Peyer's patch (tissue), 4 donors: ENCODE data around the gene SLC39A10.

Experiments
- CTCF ChIP-seq, 6 experiments: fragments of 450-650 bp in 4 of 6; fragments of 200-600 bp in 2 of 6; sonication (generic) in 1 of 6; IDR thresholded peaks; one replicate each; pipeline ENCODE4 v1.5.1; 2017 to 2019; ENCODE audit warnings: antibody characterized with exemption in 6 of 6, mild to moderate bottlenecking in 3 of 6, moderate library complexity in 1 of 6
- POLR2A ChIP-seq, 2 donors: fragments of 450-650 bp; IDR thresholded peaks; one replicate each; pipeline ENCODE4 v1.5.1; 2017; ENCODE audit warnings: antibody characterized with exemption in 2 of 2, mild to moderate bottlenecking in 2 of 2, moderate library complexity in 2 of 2

- TF ChIP-seq CTCF (IDR thresholded peaks at IDR 0.05) = no peak
- no peak for TF ChIP-seq POLR2A (IDR thresholded peaks at IDR 0.05)
These were observed 6.0 kb upstream of the SLC39A10 start for GRCh38 chr2:195651046-195651445.
